Chondrocyte (in vitro differentiated cells): ENCODE data around the gene AS3MT. TPM values are rescaled to one million over a fixed set of nuclear protein-coding genes. Genes with fewer than 3 reads are reported as not detected.

ENCODE experiments used
- DNase-seq: peaks from one replicate; pipeline ENCODE4 v3.0.0; 2021; ENCODE audit warnings: mixed read lengths, low spot score
- H3K27ac Mint-ChIP-seq: one replicate; pipeline ENCODE4 v1.8.0; 2021; ENCODE audit warnings: mild to moderate bottlenecking, moderate library complexity, mixed read lengths; ENCODE audit not compliant: unreplicated experiment
- H3K27me3 Mint-ChIP-seq: 2 replicates; pipeline ENCODE4 v1.8.0; 2021; ENCODE audit warnings: low read depth, mixed read lengths
- H3K36me3 Mint-ChIP-seq: 2 replicates; pipeline ENCODE4 v1.8.0; 2021; ENCODE audit warnings: low read depth, mixed read lengths
- H3K4me1 Mint-ChIP-seq: 2 replicates; pipeline ENCODE4 v1.8.0; 2021; ENCODE audit warnings: low read depth, mild to moderate bottlenecking, mixed read lengths
- H3K4me3 Mint-ChIP-seq: one replicate; pipeline ENCODE4 v1.8.0; 2021; ENCODE audit warnings: mild to moderate bottlenecking, moderate library complexity, mixed read lengths; ENCODE audit not compliant: unreplicated experiment
- H3K9me3 Mint-ChIP-seq: 2 replicates; pipeline ENCODE4 v1.8.0; 2021; ENCODE audit warnings: low read depth, mixed read lengths
- CTCF ChIP-seq: fragments of 200-600 bp; sonication (generic); IDR thresholded peaks from 2 replicates; pipeline ENCODE4 v1.5.0; 2021; ENCODE audit warnings: antibody characterized with exemption, mild to moderate bottlenecking, moderate library complexity
- total RNA-seq: library from RNA; stranded (reverse); gene quantifications from 3 replicates; pipeline ENCODE4 v1.2.1, GENCODE V29; 2021

AS3MT gene
- total RNA-seq, 1 donor from 2014 or later = 2.2 TPM

GRCh38 chr10:102949916-102950315 lies 80.6 kb downstream of the AS3MT start:
- no peaks in the 10 kb centered on the region for H3K27me3 Mint-ChIP-seq
- DNase-seq = no peak
- no peak overlapping the region for H3K27ac Mint-ChIP-seq
- TF ChIP-seq CTCF = no peak
- H3K9me3 Mint-ChIP-seq = no peaks in the 10 kb centered on the region
- no peak overlapping the region for H3K4me3 Mint-ChIP-seq
- H3K4me1 Mint-ChIP-seq = peaks cover 16% of the 10 kb centered on the region
- peaks cover 7% of the 10 kb centered on the region for H3K36me3 Mint-ChIP-seq

DNA sequence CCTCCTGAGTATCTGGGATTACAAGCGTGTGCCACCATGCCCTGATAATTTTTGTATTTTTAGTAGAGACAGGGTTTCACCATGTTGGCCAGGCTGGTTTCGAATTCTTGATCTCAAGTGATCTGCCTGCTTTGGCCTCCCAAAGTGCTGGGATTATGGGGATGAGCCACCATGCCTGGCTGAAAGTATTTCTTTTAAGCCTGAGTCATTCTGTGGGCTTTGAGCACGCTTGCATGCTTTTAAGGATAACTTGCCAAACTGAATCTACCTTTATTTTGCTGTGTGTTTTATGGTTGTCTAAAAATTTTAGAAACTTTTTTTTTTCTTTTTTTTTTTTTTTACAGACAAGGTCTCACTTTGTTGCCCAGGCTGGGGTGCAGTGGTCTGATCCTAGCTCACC lies 82.0 kb downstream of the AS3MT start:
- no peaks in the 10 kb centered on the region for H3K9me3 Mint-ChIP-seq
- no peaks in the 10 kb centered on the region for H3K27me3 Mint-ChIP-seq
- H3K4me3 Mint-ChIP-seq = no peak overlapping the region
- no peak for DNase-seq
- H3K4me1 Mint-ChIP-seq = peaks cover 5% of the 10 kb centered on the region
- H3K36me3 Mint-ChIP-seq = peaks cover 8% of the 10 kb centered on the region
- TF ChIP-seq CTCF = no peak
- no peak overlapping the region for H3K27ac Mint-ChIP-seq

Other genes starting within 250 kb of the AS3MT start
- gene TRIM8, start 225.0 kb upstream of the AS3MT start, total RNA-seq = 40.3 to 74.4 TPM (median 66.8 TPM) in 3 replicates
- 12.1 to 16.5 TPM (median 13.6 TPM) in 3 replicates for gene ARL3, start 155.1 kb upstream of the AS3MT start, total RNA-seq
- gene SFXN2, start 154.8 kb upstream of the AS3MT start, total RNA-seq = 4.0 to 11.1 TPM (median 4.7 TPM) in 3 replicates
- gene WBP1L, start 125.5 kb upstream of the AS3MT start, total RNA-seq = 95.3 to 97.1 TPM (median 95.8 TPM) in 3 replicates
- not detected in 3 replicates for gene CYP17A1, start 32.1 kb upstream of the AS3MT start, total RNA-seq
- 15.5 to 23.4 TPM (median 17.5 TPM) in 3 replicates for gene BORCS7, start 15.2 kb upstream of the AS3MT start, total RNA-seq
- 15.3 to 36.8 TPM (median 33.0 TPM) in 3 replicates for gene CNNM2, start 48.8 kb downstream of the AS3MT start, total RNA-seq